Lower lobe of right lung (tissue), 2 donors: ENCODE data around the gene RAET1E. TPM values are rescaled to one million over a fixed set of nuclear protein-coding genes. Genes with fewer than 3 reads are reported as not detected.
"Not testable (repeated sequence)": the region's sequence is repeated elsewhere in the genome, so short reads cannot be mapped to it uniquely, and the experiment has no call there.

Source experiments
- ATAC-seq, 2 donors: fragments of 200-7000 bp; cut with Tn5 transposase; one replicate each; pipeline ENCODE4 v1.9.1; 2020 to 2022; ENCODE audit warnings: mild to moderate bottlenecking in 2 of 2, moderate library complexity in 2 of 2
- DNase-seq: peaks from one replicate; pipeline ENCODE4 v3.0.0-alpha.2; 2020
- H3K27ac ChIP-seq: fragments of 200-600 bp; one replicate; pipeline ENCODE4 v1.8.0; 2022
- H3K27me3 ChIP-seq: fragments of 200-600 bp; one replicate; pipeline ENCODE4 v1.8.0; 2022; ENCODE audit warnings: low read depth
- H3K36me3 ChIP-seq: fragments of 200-600 bp; one replicate; pipeline ENCODE4 v1.8.0; 2022; ENCODE audit warnings: mild to moderate bottlenecking
- H3K4me1 ChIP-seq: fragments of 200-600 bp; one replicate; pipeline ENCODE4 v1.8.0; 2022
- H3K4me3 ChIP-seq: fragments of 200-600 bp; one replicate; pipeline ENCODE4 v1.8.0; 2022; ENCODE audit warnings: mild to moderate bottlenecking
- H3K9me3 ChIP-seq: fragments of 200-600 bp; one replicate; pipeline ENCODE4 v1.8.0; 2022
- intact Hi-C: fragments of 100-400 bp; cut with DNase I; formaldehyde crosslinking; loops from one replicate; pipeline ENCODE4 v1.11.0; 2022
- total RNA-seq: library from RNA; stranded (reverse); fragmentation: NEBNext Ultra II Directional; extraction: Animal tissue kit (Norgen Biotek cat#: 25700); gene quantifications from one replicate; pipeline ENCODE4 v1.2.1, GENCODE V29; 2021
- TF ChIP-seq, protein P1 (sequence below): fragments of 200-600 bp; IDR thresholded peaks from one replicate; pipeline ENCODE4 v1.8.0; 2022; ENCODE audit warnings: antibody characterized with exemption, mild to moderate bottlenecking
- donor health status: DM: no; HTN: yes; CAD: no; lungs with severe emphysema.

The RAET1E gene
- total RNA-seq, 1 donor from 2014 or later = not detected

DNA sequence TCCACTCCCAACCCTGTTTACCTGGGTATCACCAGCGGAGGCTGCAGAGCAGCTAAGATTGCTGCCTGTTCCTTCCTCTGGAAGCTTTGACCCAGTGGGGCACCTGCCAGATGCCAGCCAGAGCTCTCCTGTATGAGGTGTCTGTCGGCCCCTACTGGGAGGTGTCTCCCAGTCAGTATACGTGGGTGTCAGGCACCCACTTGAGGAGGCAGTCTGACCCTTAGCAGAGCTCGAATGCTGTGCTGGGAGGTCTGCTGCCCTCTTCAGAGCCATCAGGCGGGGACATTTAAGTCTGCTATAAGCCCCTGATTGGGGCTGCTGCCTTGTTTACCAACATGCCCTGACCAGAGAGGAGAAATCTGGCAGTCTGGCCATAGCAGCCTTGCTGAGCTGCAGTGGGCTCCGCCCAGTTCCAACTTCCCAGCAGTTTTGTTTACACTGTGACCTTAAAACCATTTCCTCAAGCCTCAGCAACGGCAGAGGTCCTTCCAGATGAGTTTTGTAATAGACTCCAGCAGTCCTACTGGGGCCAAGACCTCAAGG is 2.8 kb downstream of the RAET1E start:
- no peaks in the 10 kb centered on the region for H3K36me3 ChIP-seq
- H3K4me1 ChIP-seq = peaks cover 32% of the 10 kb centered on the region
- DNase-seq (peak; percentile 66), ATAC-seq (peak; percentile 84 to 86)
- no peak overlapping the region for H3K4me3 ChIP-seq
- H3K27ac ChIP-seq = peak overlapping the region; percentile 83
- TF ChIP-seq, protein P1, sequence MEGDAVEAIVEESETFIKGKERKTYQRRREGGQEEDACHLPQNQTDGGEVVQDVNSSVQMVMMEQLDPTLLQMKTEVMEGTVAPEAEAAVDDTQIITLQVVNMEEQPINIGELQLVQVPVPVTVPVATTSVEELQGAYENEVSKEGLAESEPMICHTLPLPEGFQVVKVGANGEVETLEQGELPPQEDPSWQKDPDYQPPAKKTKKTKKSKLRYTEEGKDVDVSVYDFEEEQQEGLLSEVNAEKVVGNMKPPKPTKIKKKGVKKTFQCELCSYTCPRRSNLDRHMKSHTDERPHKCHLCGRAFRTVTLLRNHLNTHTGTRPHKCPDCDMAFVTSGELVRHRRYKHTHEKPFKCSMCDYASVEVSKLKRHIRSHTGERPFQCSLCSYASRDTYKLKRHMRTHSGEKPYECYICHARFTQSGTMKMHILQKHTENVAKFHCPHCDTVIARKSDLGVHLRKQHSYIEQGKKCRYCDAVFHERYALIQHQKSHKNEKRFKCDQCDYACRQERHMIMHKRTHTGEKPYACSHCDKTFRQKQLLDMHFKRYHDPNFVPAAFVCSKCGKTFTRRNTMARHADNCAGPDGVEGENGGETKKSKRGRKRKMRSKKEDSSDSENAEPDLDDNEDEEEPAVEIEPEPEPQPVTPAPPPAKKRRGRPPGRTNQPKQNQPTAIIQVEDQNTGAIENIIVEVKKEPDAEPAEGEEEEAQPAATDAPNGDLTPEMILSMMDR = no peak
- no peaks in the 10 kb centered on the region for H3K27me3 ChIP-seq
- intact Hi-C loops = no loop called here
- H3K9me3 ChIP-seq = no peaks in the 10 kb centered on the region

DNA sequence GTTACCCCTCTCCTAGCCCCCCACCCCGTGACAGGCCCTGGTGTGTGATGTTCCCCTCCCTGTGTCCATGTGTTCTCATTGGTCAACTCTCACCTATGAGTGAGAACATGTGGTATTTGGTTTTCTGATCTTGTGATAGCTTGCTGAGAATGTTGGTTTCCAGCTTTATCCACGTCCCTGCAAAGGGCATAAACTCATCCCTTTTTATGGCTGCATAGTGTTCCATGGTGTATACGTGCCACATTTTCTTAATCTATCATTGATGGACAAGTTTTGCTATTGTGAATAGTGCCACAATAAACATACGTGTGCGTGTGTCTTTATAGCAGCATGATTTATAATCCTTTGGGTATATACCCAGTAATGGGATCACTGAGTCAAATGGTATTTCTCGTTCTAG is 6.0 kb downstream of the RAET1E start:
- H3K9me3 ChIP-seq, H3K4me3 ChIP-seq, intact Hi-C loops, H3K36me3 ChIP-seq, H3K27ac ChIP-seq, H3K27me3 ChIP-seq, ATAC-seq, DNase-seq: not testable (repeated sequence)
- peaks cover 22% of the 10 kb centered on the region for H3K4me1 ChIP-seq

DNA sequence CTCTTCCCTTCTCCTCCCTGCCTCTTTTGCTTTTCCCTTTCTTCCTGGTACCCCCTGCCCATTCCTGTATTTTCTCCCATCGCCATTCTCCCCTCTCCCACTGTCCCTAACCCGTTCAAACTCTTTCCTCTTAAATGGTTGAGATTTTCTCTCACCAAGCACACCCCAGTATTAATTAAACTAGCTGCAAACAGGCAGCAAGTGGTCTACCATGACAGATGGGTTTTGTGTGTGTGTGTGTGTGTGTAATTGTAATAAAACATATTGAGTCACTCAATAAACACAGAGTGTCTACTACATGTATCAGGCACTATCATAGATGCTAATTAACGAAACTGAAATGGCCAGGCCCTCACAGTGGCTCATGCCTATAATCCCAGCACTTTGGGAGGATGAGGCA is 6.7 kb downstream of the RAET1E start:
- H3K36me3 ChIP-seq = no peaks in the 10 kb centered on the region
- no peak overlapping the region for H3K4me3 ChIP-seq
- DNase-seq = no peak
- intact Hi-C loops = no loop called here
- no peaks in the 10 kb centered on the region for H3K9me3 ChIP-seq
- no peaks in the 10 kb centered on the region for H3K27me3 ChIP-seq
- peaks cover 16% of the 10 kb centered on the region for H3K4me1 ChIP-seq
- H3K27ac ChIP-seq = no peak overlapping the region
- TF ChIP-seq, protein P1 = no peak
- no peak for ATAC-seq

DNA sequence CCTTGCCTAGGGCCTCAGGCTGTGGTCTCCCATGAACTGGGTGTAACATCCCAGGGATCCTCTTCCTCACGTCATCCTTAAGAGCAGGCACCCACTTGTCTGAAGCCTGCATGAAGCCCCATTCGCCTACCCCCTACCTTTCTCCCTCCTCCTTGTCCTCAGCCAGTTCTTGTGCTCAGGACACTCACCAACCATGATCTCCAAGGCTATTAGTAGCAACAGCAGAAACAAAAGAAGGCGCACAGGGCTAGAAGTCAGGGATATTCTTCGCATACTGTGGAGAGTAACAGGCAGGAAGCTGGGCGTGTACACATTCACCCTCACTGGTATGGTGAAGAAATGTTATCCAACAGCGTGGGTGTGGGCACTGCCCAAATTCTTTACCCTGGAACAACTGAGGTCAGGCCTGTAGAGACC is 7.3 kb downstream of the RAET1E start:
- no peak overlapping the region for H3K4me3 ChIP-seq
- H3K27me3 ChIP-seq = no peaks in the 10 kb centered on the region
- DNase-seq (no peak), ATAC-seq (peak; percentile 45 to 56)
- TF ChIP-seq, protein P1 = no peak
- intact Hi-C loops = no loop called here
- H3K27ac ChIP-seq = no peak overlapping the region
- H3K4me1 ChIP-seq = peaks cover 9% of the 10 kb centered on the region
- H3K9me3 ChIP-seq = no peaks in the 10 kb centered on the region
- no peaks in the 10 kb centered on the region for H3K36me3 ChIP-seq

DNA sequence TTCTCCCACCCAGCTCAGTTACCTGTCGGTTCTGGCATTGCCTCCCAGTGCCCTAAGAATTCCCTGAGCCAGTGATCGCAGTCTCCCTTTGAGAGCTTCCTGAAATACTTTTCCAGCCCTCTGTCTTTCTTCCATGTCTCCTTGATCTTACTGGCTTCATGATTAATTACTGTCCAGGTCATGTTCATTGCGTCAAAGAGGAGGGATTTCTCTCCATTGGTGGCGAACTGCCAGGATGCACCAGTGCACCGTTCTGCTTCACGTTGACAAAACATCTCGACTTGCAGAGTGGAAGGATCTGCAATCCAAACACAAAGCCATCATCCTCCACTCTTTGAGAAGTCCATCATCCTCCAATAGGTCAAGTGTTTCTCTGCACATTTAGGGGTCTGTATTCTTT is 8.6 kb downstream of the RAET1E start:
- H3K36me3 ChIP-seq = no peaks in the 10 kb centered on the region
- ATAC-seq = no peak
- TF ChIP-seq, protein P1 = no peak
- no peak overlapping the region for H3K27ac ChIP-seq
- no peak for DNase-seq
- H3K9me3 ChIP-seq = no peaks in the 10 kb centered on the region
- no peaks in the 10 kb centered on the region for H3K27me3 ChIP-seq
- no peak overlapping the region for H3K4me3 ChIP-seq
- no peaks in the 10 kb centered on the region for H3K4me1 ChIP-seq
- intact Hi-C loops = no loop called here

DNA sequence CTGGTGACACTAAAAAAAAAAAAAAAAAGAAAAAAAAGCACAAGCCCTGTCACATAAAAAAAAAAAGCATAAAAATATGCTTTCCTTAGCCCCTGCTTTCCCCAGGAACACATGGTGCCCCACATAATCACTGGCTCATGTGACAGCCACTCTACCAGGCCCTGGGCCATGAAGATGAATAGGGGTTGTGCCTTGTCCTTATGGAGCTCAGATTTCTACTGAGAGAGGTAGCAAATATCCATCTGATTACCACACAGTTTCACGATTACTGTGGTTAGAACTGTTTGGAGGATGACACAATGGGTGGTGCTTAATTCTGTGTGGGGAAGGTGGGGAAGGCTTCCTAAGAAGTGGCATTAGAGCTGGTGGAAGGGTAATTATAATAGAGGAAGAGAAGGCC is 9.3 kb downstream of the RAET1E start:
- Histone ChIP-seq H3K9me3 (no peaks in the 10 kb centered on the region), H3K4me1 (no peaks in the 10 kb centered on the region), H3K27ac (no peak overlapping the region), H3K36me3 (no peaks in the 10 kb centered on the region), H3K4me3 (no peak overlapping the region), H3K27me3 (no peaks in the 10 kb centered on the region)
- no peak for DNase-seq
- no peak for ATAC-seq
- intact Hi-C loops = no loop called here
- TF ChIP-seq, protein P1 = no peak
